ENCODE data around the gene C2orf72. TPM values are rescaled to one million over a fixed set of nuclear protein-coding genes. Genes with fewer than 3 reads are reported as not detected.
A peak's percentile ranks its signal among the peaks of the same experiment; 100 is the strongest.
"Not testable (repeated sequence)": the region's sequence is repeated elsewhere in the genome, so short reads cannot be mapped to it uniquely, and the experiment has no call there.

Gene C2orf72
- total RNA-seq, 1 donor: not detected

- DNase-seq (ENCODE audit: low read depth in 2 of 3, low spot score in 2 of 3): no peak
These were observed 23.5 kb upstream of the C2orf72 start for GRCh38 chr2:231013820-231014219.

- no peak for DNase-seq (ENCODE audit: low read depth in 2 of 3, low spot score in 2 of 3)
These were observed 21.8 kb upstream of the C2orf72 start for GRCh38 chr2:231015478-231015877.

- DNase-seq (ENCODE audit: low read depth in 2 of 3, low spot score in 2 of 3): no peak
These were observed 21.4 kb upstream of the C2orf72 start for GRCh38 chr2:231015926-231016325.

- DNase-seq (ENCODE audit: low read depth in 2 of 3, low spot score in 2 of 3): no peak
These were observed 20.6 kb upstream of the C2orf72 start for GRCh38 chr2:231016566-231017230.

GRCh38 chr2:231017231-231017598 is 20.1 kb upstream of the C2orf72 start:
- peak in 2 of 3 donors; percentile 52 to 64 for DNase-seq (ENCODE audit: low read depth in 2 of 3, low spot score in 2 of 3)

- DNase-seq (ENCODE audit: low read depth in 2 of 3, low spot score in 2 of 3): no peak
These were observed 19.1 kb upstream of the C2orf72 start for GRCh38 chr2:231018184-231018583.

GRCh38 chr2:231025059-231025458 is 12.3 kb upstream of the C2orf72 start:
- DNase-seq (ENCODE audit: low read depth in 2 of 3, low spot score in 2 of 3): not testable (repeated sequence)

- no peak for DNase-seq (ENCODE audit: low read depth in 2 of 3, low spot score in 2 of 3)
These were observed 8.4 kb upstream of the C2orf72 start for GRCh38 chr2:231028889-231029288.

- no peak for DNase-seq (ENCODE audit: low read depth in 2 of 3, low spot score in 2 of 3)
These were observed 7.8 kb upstream of the C2orf72 start for GRCh38 chr2:231029563-231029962.

GRCh38 chr2:231030725-231031124 is 6.6 kb upstream of the C2orf72 start:
- no peak for DNase-seq (ENCODE audit: low read depth in 2 of 3, low spot score in 2 of 3)

GRCh38 chr2:231032575-231033140 is 4.7 kb upstream of the C2orf72 start:
- DNase-seq (ENCODE audit: low read depth in 2 of 3, low spot score in 2 of 3): no peak

- no peak for DNase-seq (ENCODE audit: low read depth in 2 of 3, low spot score in 2 of 3)
These were observed 3.9 kb upstream of the C2orf72 start for GRCh38 chr2:231033147-231034132.

- DNase-seq (ENCODE audit: low read depth in 2 of 3, low spot score in 2 of 3): peak in 1 of 3 donors; percentile 38
These were observed 2.9 kb upstream of the C2orf72 start for GRCh38 chr2:231034291-231034882.

- DNase-seq (ENCODE audit: low read depth in 2 of 3, low spot score in 2 of 3): no peak
These were observed 1.2 kb upstream of the C2orf72 start for GRCh38 chr2:231036131-231036530.

GRCh38 chr2:231036578-231037106 is 681 bp upstream of the C2orf72 start:
- DNase-seq (ENCODE audit: low read depth in 2 of 3, low spot score in 2 of 3): no peak

- no peak for DNase-seq (ENCODE audit: low read depth in 2 of 3, low spot score in 2 of 3)
These were observed 584 bp downstream of the C2orf72 start for GRCh38 chr2:231037731-231038482.

- no peak for DNase-seq (ENCODE audit: low read depth in 2 of 3, low spot score in 2 of 3)
These were observed 1.4 kb downstream of the C2orf72 start for GRCh38 chr2:231038483-231039293.

GRCh38 chr2:231039294-231039664 is 2.0 kb downstream of the C2orf72 start:
- DNase-seq (ENCODE audit: low read depth in 2 of 3, low spot score in 2 of 3): no peak

GRCh38 chr2:231039821-231040364 is 2.6 kb downstream of the C2orf72 start:
- no peak for DNase-seq (ENCODE audit: low read depth in 2 of 3, low spot score in 2 of 3)
